Measurements from ENCODE around the gene PNPLA5. TPM values are rescaled to one million over a fixed set of nuclear protein-coding genes. Genes with fewer than 3 reads are reported as not detected.

The PNPLA5 gene
- total RNA-seq, 2 experiments from 2014 or later = not detected

GRCh38 chr22:43830931-43831560, 60.8 kb downstream of the PNPLA5 start:
- Mint-ChIP-seq H3K4me1 (no peaks in the 10 kb centered on the region), H3K9me3 (no peaks in the 10 kb centered on the region), H3K36me3 (no peaks in the 10 kb centered on the region), H3K27me3 (peaks cover 9% of the 10 kb centered on the region), H3K4me3 (no peak overlapping the region), H3K27ac (no peak overlapping the region)
- ATAC-seq (ENCODE audit: low read depth) (no peak), DNase-seq (no peak)
- POLR2A ChIA-PET = no interaction called here

- Mint-ChIP-seq H3K4me3 (no peak overlapping the region), H3K27me3 (peaks cover 5% of the 10 kb centered on the region), H3K4me1 (no peaks in the 10 kb centered on the region), H3K36me3 (no peaks in the 10 kb centered on the region), H3K9me3 (no peaks in the 10 kb centered on the region), H3K27ac (no peak overlapping the region)
- no peak for ATAC-seq (ENCODE audit: low read depth)
- DNase-seq = peak; percentile 1
- POLR2A ChIA-PET = no interaction called here
These were observed 61.6 kb downstream of the PNPLA5 start for GRCh38 chr22:43829904-43830851.

Other genes starting within 250 kb of the PNPLA5 start
- gene EFCAB6, start 79.7 kb downstream of the PNPLA5 start, total RNA-seq = under 1 TPM; 0.19 to 0.37 TPM
- not detected for gene SULT4A1, start 29.5 kb downstream of the PNPLA5 start, total RNA-seq
- gene PNPLA3, start 31.8 kb upstream of the PNPLA5 start, total RNA-seq = under 1 TPM in 1 of 2 experiments, not detected in 1; 0.45 TPM
- 10 to 100 TPM; 42.1 to 43.8 TPM for gene SAMM50, start 63.4 kb upstream of the PNPLA5 start, total RNA-seq
- gene PARVB, start 132.3 kb upstream of the PNPLA5 start, total RNA-seq = 10 to 100 TPM; 39.6 to 40.7 TPM